ENCODE results near the gene RPS21.

DNA sequence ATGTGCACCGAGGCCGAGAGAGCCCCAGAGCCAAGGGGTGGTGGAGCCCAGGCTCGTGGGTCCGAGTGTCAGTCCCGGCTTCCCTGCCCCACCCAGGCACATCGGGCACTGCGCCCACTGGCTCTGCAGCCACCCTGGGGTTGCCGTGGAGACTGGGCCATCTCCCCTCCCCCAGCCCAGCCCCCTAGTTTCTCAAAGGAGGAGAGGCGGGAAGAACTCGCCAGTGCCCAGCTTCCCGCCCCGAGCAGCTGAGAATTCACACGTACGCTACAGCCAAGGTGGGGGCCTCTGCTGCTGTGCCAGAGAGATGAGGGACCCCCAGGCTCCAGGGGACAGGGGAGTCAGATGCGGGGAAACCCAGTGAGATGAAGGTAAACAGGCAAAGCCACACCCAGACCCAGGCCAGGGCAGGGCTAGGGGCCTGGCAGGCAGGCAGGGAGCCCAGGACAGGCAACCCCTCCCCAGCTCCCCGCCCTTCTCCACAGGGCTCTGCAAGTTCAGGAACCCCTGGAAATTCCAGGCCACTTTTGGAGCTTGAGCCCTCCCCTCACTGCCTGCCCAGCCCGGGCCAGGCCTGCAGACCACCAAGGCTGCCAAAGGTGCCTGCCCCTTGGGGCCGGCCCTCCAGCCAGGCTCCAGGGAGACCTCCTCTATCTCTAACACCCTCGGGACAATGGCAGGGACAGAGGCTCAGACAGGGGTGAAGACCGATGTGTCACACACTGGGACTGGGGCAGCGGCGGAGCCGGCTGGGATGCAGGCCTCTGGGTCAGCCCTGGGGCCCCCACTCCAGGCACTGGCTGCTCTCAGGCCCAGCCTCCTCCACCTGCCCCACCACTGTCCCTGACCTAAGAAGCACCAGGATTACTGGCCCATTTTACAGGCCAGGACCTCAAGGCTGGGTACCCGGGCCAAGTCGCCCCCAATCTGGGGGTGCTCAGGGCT is 25.8 kb upstream of the RPS21 start:
- TF ChIP-seq, protein P1, sequence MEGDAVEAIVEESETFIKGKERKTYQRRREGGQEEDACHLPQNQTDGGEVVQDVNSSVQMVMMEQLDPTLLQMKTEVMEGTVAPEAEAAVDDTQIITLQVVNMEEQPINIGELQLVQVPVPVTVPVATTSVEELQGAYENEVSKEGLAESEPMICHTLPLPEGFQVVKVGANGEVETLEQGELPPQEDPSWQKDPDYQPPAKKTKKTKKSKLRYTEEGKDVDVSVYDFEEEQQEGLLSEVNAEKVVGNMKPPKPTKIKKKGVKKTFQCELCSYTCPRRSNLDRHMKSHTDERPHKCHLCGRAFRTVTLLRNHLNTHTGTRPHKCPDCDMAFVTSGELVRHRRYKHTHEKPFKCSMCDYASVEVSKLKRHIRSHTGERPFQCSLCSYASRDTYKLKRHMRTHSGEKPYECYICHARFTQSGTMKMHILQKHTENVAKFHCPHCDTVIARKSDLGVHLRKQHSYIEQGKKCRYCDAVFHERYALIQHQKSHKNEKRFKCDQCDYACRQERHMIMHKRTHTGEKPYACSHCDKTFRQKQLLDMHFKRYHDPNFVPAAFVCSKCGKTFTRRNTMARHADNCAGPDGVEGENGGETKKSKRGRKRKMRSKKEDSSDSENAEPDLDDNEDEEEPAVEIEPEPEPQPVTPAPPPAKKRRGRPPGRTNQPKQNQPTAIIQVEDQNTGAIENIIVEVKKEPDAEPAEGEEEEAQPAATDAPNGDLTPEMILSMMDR (IDR thresholded peaks at IDR 0.05 in 4 of 5, conservative IDR thresholded peaks at IDR 0.05 in 1 of 5): no peak
- TF ChIP-seq POLR2A (IDR thresholded peaks at IDR 0.05): no peak

All from gastrocnemius medialis (tissue), 4 donors.